DOHH2 (cell line): Measurements from ENCODE around the gene CCDC85B.

Experiments used
- CTCF ChIP-seq: fragments of 200-600 bp; sonication (generic); IDR thresholded peaks from one replicate; pipeline ENCODE4 v1.5.1; 2014; ENCODE audit warnings: antibody characterized with exemption, mild to moderate bottlenecking, low read depth, low read length; ENCODE audit not compliant: poor library complexity, severe bottlenecking
- EZH2phosphoT487 ChIP-seq: fragments of 200-600 bp; sonication (generic); IDR thresholded peaks from 2 replicates; pipeline ENCODE4 v1.6.1; 2017; ENCODE audit warnings: borderline replicate concordance, mild to moderate bottlenecking, antibody characterized with exemption, low read length, moderate library complexity, mixed read lengths

- no peak for TF ChIP-seq CTCF
- TF ChIP-seq EZH2phosphoT487: no peak
Measured at GRCh38 chr11:65897020-65897471, 6.6 kb downstream of the CCDC85B start.
